ENCODE data around the gene SNAP29.
A peak's percentile ranks its signal among the peaks of the same experiment; 100 is the strongest.

SNAP29 gene

GRCh38 chr22:20852503-20852902 lies 6.3 kb upstream of the SNAP29 start:
- Histone ChIP-seq H3K9me3 (ENCODE audit: low read length) (no peaks in the 10 kb centered on the region), H3K4me1 (ENCODE audit: insufficient read depth, low read length, severe bottlenecking) (peaks cover 25% of the 10 kb centered on the region), H3K79me2 (ENCODE audit: insufficient read depth, low read length) (peaks cover 82% of the 10 kb centered on the region), H2AFZ (ENCODE audit: low read length) (no peak overlapping the region), H3K9me2 (ENCODE audit: low read depth, low read length) (no peaks in the 10 kb centered on the region), H3K27me3 (ENCODE audit: insufficient read depth, low read length) (no peaks in the 10 kb centered on the region), H3K9ac (ENCODE audit: low read length) (no peak overlapping the region), H3K4me3 (ENCODE audit: low read depth, low read length, poor library complexity, severe bottlenecking) (no peak overlapping the region), H3K27ac (ENCODE audit: low read depth, low read length, poor library complexity, severe bottlenecking) (no peak overlapping the region), H3K36me3 (ENCODE audit: insufficient read depth, low read length) (no peaks in the 10 kb centered on the region), H3F3A (ENCODE audit: insufficient read depth, low read length) (no peaks in the 10 kb centered on the region), H4K20me1 (ENCODE audit: insufficient read depth, low read length) (no peaks in the 10 kb centered on the region), H3K4me2 (ENCODE audit: low read length) (no peak overlapping the region)
- TF ChIP-seq CTCF (IDR thresholded peaks at IDR 0.05; ENCODE audit: low read length) (no peak), EZH2 (IDR thresholded peaks at IDR 0.05; ENCODE audit: borderline replicate concordance, low read length) (no peak)

- Histone ChIP-seq H3K27me3 (ENCODE audit: insufficient read depth, low read length) (no peaks in the 10 kb centered on the region), H3F3A (ENCODE audit: insufficient read depth, low read length) (no peaks in the 10 kb centered on the region), H4K20me1 (ENCODE audit: insufficient read depth, low read length) (no peaks in the 10 kb centered on the region), H3K27ac (ENCODE audit: low read depth, low read length, poor library complexity, severe bottlenecking) (no peak overlapping the region), H3K4me3 (ENCODE audit: low read depth, low read length, poor library complexity, severe bottlenecking) (no peak overlapping the region), H3K9ac (ENCODE audit: low read length) (no peak overlapping the region), H2AFZ (ENCODE audit: low read length) (no peak overlapping the region), H3K36me3 (ENCODE audit: insufficient read depth, low read length) (no peaks in the 10 kb centered on the region), H3K79me2 (ENCODE audit: insufficient read depth, low read length) (peaks cover 82% of the 10 kb centered on the region), H3K9me3 (ENCODE audit: low read length) (no peaks in the 10 kb centered on the region), H3K4me1 (ENCODE audit: insufficient read depth, low read length, severe bottlenecking) (peaks cover 29% of the 10 kb centered on the region), H3K9me2 (ENCODE audit: low read depth, low read length) (no peaks in the 10 kb centered on the region), H3K4me2 (ENCODE audit: low read length) (no peak overlapping the region)
- TF ChIP-seq EZH2 (IDR thresholded peaks at IDR 0.05; ENCODE audit: borderline replicate concordance, low read length) (no peak), CTCF (IDR thresholded peaks at IDR 0.05; ENCODE audit: low read length) (no peak)
Measured at GRCh38 chr22:20853236-20853660, 5.6 kb upstream of the SNAP29 start.

GRCh38 chr22:20857247-20857643 lies 1.6 kb upstream of the SNAP29 start:
- H3K4me2 ChIP-seq (ENCODE audit: low read length), result peak overlapping the region; percentile 98
- no peaks in the 10 kb centered on the region for H3K27me3 ChIP-seq (ENCODE audit: insufficient read depth, low read length)
- TF ChIP-seq EZH2 (IDR thresholded peaks at IDR 0.05; ENCODE audit: borderline replicate concordance, low read length) (no peak), CTCF (IDR thresholded peaks at IDR 0.05; ENCODE audit: low read length) (no peak)
- H4K20me1 ChIP-seq (ENCODE audit: insufficient read depth, low read length), result no peaks in the 10 kb centered on the region
- H3K36me3 ChIP-seq (ENCODE audit: insufficient read depth, low read length), result 0 out of 2 replicates have a peak, but pooled peaks cover 2% of the 10 kb centered on the region
- no peak overlapping the region for H2AFZ ChIP-seq (ENCODE audit: low read length)
- H3K9ac ChIP-seq (ENCODE audit: low read length), result peak overlapping the region; percentile 86
- no peaks in the 10 kb centered on the region for H3K9me3 ChIP-seq (ENCODE audit: low read length)
- H3K27ac ChIP-seq (ENCODE audit: low read depth, low read length, poor library complexity, severe bottlenecking), result no peak overlapping the region
- H3K4me3 ChIP-seq (ENCODE audit: low read depth, low read length, poor library complexity, severe bottlenecking), result peak overlapping the region; percentile 93
- H3K79me2 ChIP-seq (ENCODE audit: insufficient read depth, low read length), result peaks cover 60% of the 10 kb centered on the region
- peaks cover 40% of the 10 kb centered on the region for H3K4me1 ChIP-seq (ENCODE audit: insufficient read depth, low read length, severe bottlenecking)
- no peaks in the 10 kb centered on the region for H3K9me2 ChIP-seq (ENCODE audit: low read depth, low read length)
- no peaks in the 10 kb centered on the region for H3F3A ChIP-seq (ENCODE audit: insufficient read depth, low read length)

Measured in OCI-LY1 (cell line).